GM18526 (cell line): ENCODE data around the gene TH.

ENCODE experiments used
- POLR2A ChIP-seq: IDR thresholded peaks from 3 replicates; pipeline ENCODE4 v1.6.1; 2011; ENCODE audit not compliant: insufficient read length; ENCODE audit errors: extremely low read depth

TH gene

GRCh38 chr11:2163428-2163978 lies 8.1 kb downstream of the TH start:
- no peak for TF ChIP-seq POLR2A

GRCh38 chr11:2160736-2161259 lies 10.8 kb downstream of the TH start, which contains the start of gene INS:
TSS of gene INS (minus strand) at chr11:2161209. CDS start at chr11:2160971, 238 bp downstream.
- TF ChIP-seq POLR2A: no peak

DNA sequence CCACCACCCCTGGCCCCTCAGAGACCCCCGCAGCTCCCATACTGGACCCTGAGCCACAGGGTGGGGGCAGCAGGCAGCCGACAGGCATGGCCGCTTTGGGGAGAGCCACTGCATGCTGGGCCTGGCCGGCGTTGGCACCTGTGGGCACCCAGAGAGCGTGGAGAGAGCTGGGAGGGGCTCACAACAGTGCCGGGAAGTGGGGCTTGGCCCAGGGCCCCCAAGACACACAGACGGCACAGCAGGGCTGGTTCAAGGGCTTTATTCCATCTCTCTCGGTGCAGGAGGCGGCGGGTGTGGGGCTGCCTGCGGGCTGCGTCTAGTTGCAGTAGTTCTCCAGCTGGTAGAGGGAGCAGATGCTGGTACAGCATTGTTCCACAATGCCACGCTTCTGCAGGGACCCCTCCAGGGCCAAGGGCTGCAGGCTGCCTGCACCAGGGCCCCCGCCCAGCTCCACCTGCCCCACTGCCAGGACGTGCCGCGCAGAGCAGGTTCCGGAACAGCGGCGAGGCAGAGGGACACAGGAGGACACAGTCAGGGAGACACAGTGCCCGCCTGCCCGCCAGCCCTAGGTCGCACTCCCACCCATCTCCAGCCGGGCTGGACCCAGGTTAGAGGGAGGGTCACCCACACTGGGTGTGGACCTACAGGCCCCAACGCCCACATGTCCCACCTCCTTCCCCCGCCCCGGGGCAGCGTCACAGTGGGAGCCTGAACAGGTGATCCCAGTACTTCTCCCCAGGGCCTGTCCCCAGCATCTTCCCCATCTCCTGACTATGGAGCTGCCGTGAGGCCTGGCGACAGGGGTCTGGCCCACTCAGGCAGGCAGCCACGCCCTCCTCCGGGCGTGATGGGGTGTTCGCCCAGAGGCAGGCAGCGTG lies 11.8 kb downstream of the TH start:
- TF ChIP-seq POLR2A: no peak

DNA sequence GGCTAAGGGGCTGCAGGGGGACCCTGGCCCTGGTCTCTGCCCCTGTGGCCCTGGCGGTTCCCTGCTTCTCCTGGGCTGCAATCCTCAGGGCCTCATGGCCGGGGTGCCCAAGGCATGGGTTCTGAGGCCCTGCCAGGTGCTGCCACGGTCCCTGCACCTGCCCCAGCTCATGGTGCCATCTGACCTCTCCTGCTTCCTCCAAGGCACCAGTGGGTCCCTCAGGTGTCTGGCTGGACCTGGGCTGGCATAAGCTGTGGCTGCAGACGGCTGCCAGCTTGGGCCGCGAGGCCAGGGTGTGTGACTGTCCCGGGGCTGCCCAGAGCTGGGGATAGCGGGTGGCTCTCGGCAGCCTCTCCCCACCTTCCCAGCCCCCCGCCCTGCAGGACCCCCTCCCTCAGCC lies 12.6 kb downstream of the TH start:
- TF ChIP-seq POLR2A: no peak

- TF ChIP-seq POLR2A: no peak
Measured at GRCh38 chr11:2158296-2158737, 13.3 kb downstream of the TH start.

GRCh38 chr11:2157294-2158040 lies 14.1 kb downstream of the TH start:
- TF ChIP-seq POLR2A: no peak

GRCh38 chr11:2156416-2157182 lies 15.0 kb downstream of the TH start:
- TF ChIP-seq POLR2A: no peak

- TF ChIP-seq POLR2A: no peak
Measured at GRCh38 chr11:2155511-2155910, 16.1 kb downstream of the TH start.

GRCh38 chr11:2154889-2155288 lies 16.7 kb downstream of the TH start:
- no peak for TF ChIP-seq POLR2A

- no peak for TF ChIP-seq POLR2A
Measured at GRCh38 chr11:2154195-2154585, 17.4 kb downstream of the TH start.

DNA sequence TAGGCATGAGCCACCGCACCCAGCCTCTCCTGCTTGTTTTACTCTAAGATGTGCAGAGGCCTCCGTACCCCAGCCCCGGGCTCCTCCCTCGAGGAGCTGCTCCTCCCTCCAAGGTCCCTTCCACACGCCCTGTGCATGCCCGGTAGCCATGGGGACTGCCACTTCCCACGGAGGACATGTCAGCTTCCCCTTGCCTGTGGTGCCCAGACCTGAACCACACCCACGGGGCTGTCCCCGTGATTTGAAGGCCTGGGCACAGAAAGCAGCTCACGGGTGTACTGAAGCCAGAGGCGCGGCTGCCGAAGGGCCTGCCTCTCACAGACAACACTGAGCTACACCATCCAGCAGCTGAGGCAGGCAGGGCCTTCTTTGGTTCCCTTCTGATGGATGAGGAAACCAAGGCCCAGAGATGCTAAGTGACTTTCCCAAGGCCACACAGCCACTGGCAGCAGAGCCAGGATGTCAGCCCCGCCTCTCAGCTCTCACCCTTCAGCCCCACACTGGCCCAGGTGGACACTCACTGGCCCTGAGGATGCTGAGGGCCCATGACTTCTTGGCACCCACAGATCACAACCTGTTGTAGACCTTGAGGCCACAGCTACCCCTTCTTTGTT lies 17.9 kb downstream of the TH start:
- no peak for TF ChIP-seq POLR2A

- no peak for TF ChIP-seq POLR2A
Measured at GRCh38 chr11:2151500-2152257, 19.9 kb downstream of the TH start.
